Measurements from ENCODE around the gene USP34.

DNA sequence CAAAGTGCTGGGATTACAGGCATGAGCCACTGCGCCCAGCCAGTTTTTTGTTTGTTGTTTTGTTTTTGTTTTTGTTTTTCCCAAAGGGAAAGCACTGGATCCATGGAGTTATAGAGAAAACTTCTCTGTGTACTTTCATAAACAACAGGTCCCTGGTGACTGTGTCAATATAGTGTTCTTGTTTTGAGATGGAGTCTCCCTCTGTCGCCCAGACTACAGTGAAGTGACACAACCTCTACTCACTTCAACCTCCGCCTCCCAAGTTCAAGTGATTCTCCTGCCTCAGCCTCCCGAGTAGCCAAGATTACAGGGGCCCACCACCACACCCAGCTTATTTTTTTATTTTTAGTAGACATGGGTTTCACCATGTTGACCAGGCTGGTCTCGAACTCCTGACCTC, 16.5 kb downstream of the USP34 start:
- TF ChIP-seq, protein P1, sequence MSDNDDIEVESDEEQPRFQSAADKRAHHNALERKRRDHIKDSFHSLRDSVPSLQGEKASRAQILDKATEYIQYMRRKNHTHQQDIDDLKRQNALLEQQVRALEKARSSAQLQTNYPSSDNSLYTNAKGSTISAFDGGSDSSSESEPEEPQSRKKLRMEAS (IDR thresholded peaks at IDR 0.05; ENCODE audit: low read depth, low read length), result no peak
- TF ChIP-seq POLR2A (IDR thresholded peaks at IDR 0.05; ENCODE audit: extremely low read depth, insufficient read length) (no peak), MYC (IDR thresholded peaks at IDR 0.05; ENCODE audit: low read depth, low read length) (no peak)

Measured in NB4 (cell line).